H9 (cell line): ENCODE measurements around the gene LRPAP1. TPM values are rescaled to one million over a fixed set of nuclear protein-coding genes. Genes with fewer than 3 reads are reported as not detected.
"Not testable (repeated sequence)": the region's sequence is repeated elsewhere in the genome, so short reads cannot be mapped to it uniquely, and the experiment has no call there.

ENCODE experiments used
- DNase-seq: peaks from one replicate; pipeline ENCODE4 v3.0.0-alpha.2; 2017
- H2AFZ ChIP-seq: one replicate; pipeline ENCODE4 v1.6.1; 2013; ENCODE audit warnings: mild to moderate bottlenecking, low read length, control low read depth, moderate library complexity
- H2AK5ac ChIP-seq: 2 replicates; pipeline ENCODE4 v1.6.1; 2013; ENCODE audit warnings: low read length, control low read depth, mixed read lengths; ENCODE audit not compliant: insufficient read length
- H2BK120ac ChIP-seq: one replicate; pipeline ENCODE4 v1.6.1; 2013; ENCODE audit warnings: low read depth, mild to moderate bottlenecking, low read length, control low read depth, inconsistent platforms; ENCODE audit not compliant: poor library complexity, severe bottlenecking
- H2BK12ac ChIP-seq: 2 replicates; pipeline ENCODE4 v1.6.1; 2013; ENCODE audit warnings: low read length, control low read depth, mixed read lengths, low read depth; ENCODE audit not compliant: insufficient read length
- H2BK15ac ChIP-seq: 2 replicates; pipeline ENCODE4 v1.6.1; 2013; ENCODE audit warnings: low read depth, low read length, control low read depth
- H2BK20ac ChIP-seq: one replicate; pipeline ENCODE4 v1.6.1; 2013; ENCODE audit warnings: low read depth, mild to moderate bottlenecking, low read length, control low read depth, inconsistent platforms; ENCODE audit not compliant: poor library complexity, severe bottlenecking
- H2BK5ac ChIP-seq: 2 replicates; pipeline ENCODE4 v1.6.1; 2013; ENCODE audit warnings: low read length, control low read depth, mixed read lengths; ENCODE audit not compliant: insufficient read length
- H3K14ac ChIP-seq: 2 replicates; pipeline ENCODE4 v1.6.1; 2013; ENCODE audit warnings: low read length, control low read depth; ENCODE audit not compliant: insufficient read depth
- H3K18ac ChIP-seq: 2 replicates; pipeline ENCODE4 v1.6.1; 2013; ENCODE audit warnings: low read depth, mild to moderate bottlenecking, mixed read lengths, low read length, control low read depth; ENCODE audit not compliant: insufficient read length
- H3K23ac ChIP-seq: 2 replicates; pipeline ENCODE4 v1.6.1; 2013; ENCODE audit warnings: low read length, control low read depth, mixed read lengths, low read depth; ENCODE audit not compliant: insufficient read length
- H3K23me2 ChIP-seq: 2 replicates; pipeline ENCODE4 v1.6.1; 2013; ENCODE audit warnings: low read depth, mild to moderate bottlenecking, mixed read lengths, low read length, control low read depth; ENCODE audit not compliant: insufficient read length, poor library complexity, severe bottlenecking
- H3K27ac ChIP-seq: 2 replicates; pipeline ENCODE4 v1.5.1; 2013; ENCODE audit warnings: low read length, control low read depth, mixed read lengths, low read depth; ENCODE audit not compliant: insufficient read length
- H3K27me3 ChIP-seq: 2 replicates; pipeline ENCODE4 v1.6.1; 2013; ENCODE audit warnings: low read length, control low read depth, inconsistent platforms; ENCODE audit not compliant: insufficient read depth
- H3K4ac ChIP-seq: 2 replicates; pipeline ENCODE4 v1.6.1; 2013; ENCODE audit warnings: low read depth, mild to moderate bottlenecking, control low read depth, inconsistent platforms, low read length, moderate library complexity
- H3K4me1 ChIP-seq: 2 replicates; pipeline ENCODE4 v1.6.1; 2013; ENCODE audit warnings: low read length, control low read depth, inconsistent platforms; ENCODE audit not compliant: insufficient read depth
- H3K4me2 ChIP-seq: 2 replicates; pipeline ENCODE4 v1.6.1; 2013; ENCODE audit warnings: low read length, control low read depth, mixed read lengths; ENCODE audit not compliant: insufficient read length, insufficient read depth
- H3K56ac ChIP-seq: 2 replicates; pipeline ENCODE4 v1.6.1; 2013; ENCODE audit warnings: low read depth, mild to moderate bottlenecking, mixed read lengths, low read length, control low read depth; ENCODE audit not compliant: insufficient read length
- H3K79me1 ChIP-seq: 2 replicates; pipeline ENCODE4 v1.6.1; 2013; ENCODE audit warnings: low read depth, mild to moderate bottlenecking, moderate library complexity, low read length, control low read depth, inconsistent platforms; ENCODE audit not compliant: insufficient read depth, poor library complexity, severe bottlenecking
- H3K79me2 ChIP-seq: 2 replicates; pipeline ENCODE4 v1.6.1; 2013; ENCODE audit warnings: low read length, control low read depth, inconsistent platforms; ENCODE audit not compliant: insufficient read depth
- H3K9ac ChIP-seq: 2 replicates; pipeline ENCODE4 v1.6.1; 2013; ENCODE audit warnings: low read length, control low read depth, mixed read lengths; ENCODE audit not compliant: insufficient read length; ENCODE audit errors: extremely low read depth
- H3K9me3 ChIP-seq: one replicate; pipeline ENCODE4 v1.6.1; 2013; ENCODE audit warnings: low read depth, low read length, inconsistent platforms; ENCODE audit not compliant: control insufficient read depth
- H3T11ph ChIP-seq: one replicate; pipeline ENCODE4 v1.6.1; 2013; ENCODE audit warnings: mild to moderate bottlenecking, low read length, control low read depth, inconsistent platforms
- H4K20me1 ChIP-seq: one replicate; pipeline ENCODE4 v1.6.1; 2013; ENCODE audit not compliant: control insufficient read depth, insufficient read length, insufficient read depth
- H4K5ac ChIP-seq: 2 replicates; pipeline ENCODE4 v1.6.1; 2013; ENCODE audit warnings: low read depth, mild to moderate bottlenecking, mixed read lengths, low read length, control low read depth; ENCODE audit not compliant: insufficient read length
- H4K8ac ChIP-seq: replicated peaks from 2 replicates; pipeline ENCODE4 v1.6.1; 2013; ENCODE audit warnings: low read length, control low read depth, mixed read lengths, low read depth; ENCODE audit not compliant: insufficient read length
- H4K91ac ChIP-seq: 2 replicates; pipeline ENCODE4 v1.6.1; 2013; ENCODE audit warnings: low read depth, mild to moderate bottlenecking, moderate library complexity, mixed read lengths, low read length, control low read depth; ENCODE audit not compliant: insufficient read length
- H3K27ac Mint-ChIP-seq, 3 experiments: 2 replicates in 2 of 3; 3 replicates in 1 of 3; pipeline ENCODE4 v1.8.0; 2020 to 2021; ENCODE audit warnings: mixed read lengths in 3 of 3, mild to moderate bottlenecking in 1 of 3, moderate library complexity in 1 of 3
- H3K27me3 Mint-ChIP-seq: 2 replicates; pipeline ENCODE4 v1.8.0; 2021; ENCODE audit warnings: low read depth, mild to moderate bottlenecking, moderate library complexity, mixed read lengths
- H3K36me3 Mint-ChIP-seq, 3 experiments: 2 replicates in 2 of 3; 3 replicates in 1 of 3; pipeline ENCODE4 v1.8.0; 2020 to 2021; ENCODE audit warnings: low read depth in 3 of 3, mixed read lengths in 3 of 3; ENCODE audit not compliant: insufficient read depth in 1 of 3
- H3K4me1 Mint-ChIP-seq, 2 experiments: 2 replicates each; pipeline ENCODE4 v1.8.0; 2020; ENCODE audit warnings: mixed read lengths in 2 of 2
- H3K4me3 Mint-ChIP-seq, 2 experiments: 2 replicates in 1 of 2; 3 replicates in 1 of 2; pipeline ENCODE4 v1.8.0; 2020 to 2021; ENCODE audit warnings: mild to moderate bottlenecking in 2 of 2, mixed read lengths in 2 of 2, moderate library complexity in 1 of 2
- H3K9me3 Mint-ChIP-seq, 2 experiments: 2 replicates in 1 of 2; 3 replicates in 1 of 2; pipeline ENCODE4 v1.8.0; 2020; ENCODE audit warnings: mild to moderate bottlenecking in 2 of 2, mixed read lengths in 2 of 2, moderate library complexity in 1 of 2
- WGBS: extraction: QIAGEN DNeasy Blood & Tissue Kit; methylation state at CpG from one replicate; pipeline ENCODE4 v1.1.7; 2013; ENCODE audit warnings: missing lambda C conversion rate, low lambda C conversion rate, mixed read lengths; ENCODE audit not compliant: insufficient read length; ENCODE audit errors: extremely low coverage; 5-methylcytosine and 5-hydroxymethylcytosine counted together
- total RNA-seq: library from RNA; stranded (reverse); gene quantifications from 2 replicates; pipeline ENCODE4 v1.2.1, GENCODE V29; 2021

The LRPAP1 gene
- total RNA-seq, 1 experiment from 2014 or later, result 85.9 TPM

- not testable (repeated sequence) for H3K4me3 Mint-ChIP-seq, H2BK12ac ChIP-seq, DNase-seq, H3K23ac ChIP-seq, H3K27me3 ChIP-seq, H3K56ac ChIP-seq, H4K5ac ChIP-seq, H4K91ac ChIP-seq, H2BK20ac ChIP-seq, H3K4me1 Mint-ChIP-seq, H3K18ac ChIP-seq, H3K27ac ChIP-seq, H3K23me2 ChIP-seq, H4K8ac ChIP-seq, H2BK15ac ChIP-seq, H3K4me1 ChIP-seq, H3K79me2 ChIP-seq, H3K14ac ChIP-seq, H3K9me3 ChIP-seq, H4K20me1 ChIP-seq, H3T11ph ChIP-seq, H3K36me3 Mint-ChIP-seq, H2AK5ac ChIP-seq, H3K9ac ChIP-seq, H2BK5ac ChIP-seq, H3K9me3 Mint-ChIP-seq, H3K4ac ChIP-seq, H3K4me2 ChIP-seq, H2AFZ ChIP-seq, H2BK120ac ChIP-seq, H3K79me1 ChIP-seq
- Mint-ChIP-seq H3K27ac (peak overlapping the region in 1 of 3 experiments; percentile 87; a peak in 1 of 7 replicates), H3K27me3 (peaks cover 47% of the 10 kb centered on the region)
- no CpG with 5 or more reads among the region's 11 CpGs for WGBS
Observed at GRCh38 chr4:3577208-3577892, 45.1 kb upstream of the LRPAP1 start.

DNA sequence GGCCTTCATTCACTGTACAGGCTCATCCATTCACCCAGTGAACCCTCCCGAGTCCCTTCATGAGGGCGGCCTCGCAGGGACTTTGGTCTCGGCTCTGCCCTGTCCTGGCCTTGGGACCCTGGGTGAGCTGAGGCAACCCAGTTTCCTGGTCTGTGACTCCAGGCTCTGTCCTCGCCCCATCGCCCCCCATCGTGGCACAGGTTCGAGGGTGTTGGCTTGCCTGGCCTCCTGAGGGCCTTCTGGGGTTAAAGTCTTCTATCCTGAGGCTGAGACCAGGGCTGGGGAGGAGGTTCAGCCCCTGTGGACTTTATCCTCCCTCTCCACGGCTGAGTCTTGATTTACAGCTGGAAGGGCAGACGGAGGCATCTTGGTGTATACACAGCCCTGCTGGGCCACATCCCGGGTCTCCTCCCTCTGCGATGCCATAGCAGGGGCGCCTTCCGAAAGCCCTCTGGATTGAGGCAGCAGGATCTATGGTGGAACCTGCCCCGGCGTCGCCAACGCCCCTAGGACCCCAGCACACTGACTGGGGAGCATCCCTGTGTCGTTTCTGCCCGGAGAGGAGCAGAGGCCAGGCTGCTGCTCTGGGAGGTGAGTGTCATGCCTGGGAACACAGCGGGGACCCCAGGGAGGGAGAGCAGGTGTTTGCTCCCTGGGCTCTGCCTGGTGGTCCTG lies 44.4 kb upstream of the LRPAP1 start:
- not testable (repeated sequence) for H4K5ac ChIP-seq, H3K18ac ChIP-seq, H3K79me2 ChIP-seq, H3K4ac ChIP-seq, H3K79me1 ChIP-seq, H3T11ph ChIP-seq, H3K23me2 ChIP-seq, H3K27ac Mint-ChIP-seq, H2AK5ac ChIP-seq, H3K4me1 Mint-ChIP-seq, H2BK5ac ChIP-seq, H3K27ac ChIP-seq, H3K36me3 Mint-ChIP-seq, H4K8ac ChIP-seq, H3K56ac ChIP-seq, H3K9me3 ChIP-seq, DNase-seq, H3K27me3 ChIP-seq, H3K9me3 Mint-ChIP-seq, H4K91ac ChIP-seq, H3K9ac ChIP-seq, H3K23ac ChIP-seq, H2BK15ac ChIP-seq, H2BK12ac ChIP-seq, H4K20me1 ChIP-seq, H2BK20ac ChIP-seq, H3K4me1 ChIP-seq, H2BK120ac ChIP-seq, H2AFZ ChIP-seq, H3K4me2 ChIP-seq, H3K4me3 Mint-ChIP-seq, H3K14ac ChIP-seq
- no CpG with 5 or more reads among the region's 21 CpGs for WGBS
- peaks cover 45% of the 10 kb centered on the region for H3K27me3 Mint-ChIP-seq
